GM18498 (cell line): ENCODE results near the gene DELE1.
A peak's percentile ranks its signal among the peaks of the same experiment; 100 is the strongest.

Experiments
- ATAC-seq: cut with Tn5 transposase; IDR thresholded peaks from one replicate; pipeline ENCODE4 v1.9.1; 2021; ENCODE audit warnings: mild to moderate bottlenecking, moderate library complexity; ENCODE audit not compliant: unreplicated experiment

The DELE1 gene, protein sequence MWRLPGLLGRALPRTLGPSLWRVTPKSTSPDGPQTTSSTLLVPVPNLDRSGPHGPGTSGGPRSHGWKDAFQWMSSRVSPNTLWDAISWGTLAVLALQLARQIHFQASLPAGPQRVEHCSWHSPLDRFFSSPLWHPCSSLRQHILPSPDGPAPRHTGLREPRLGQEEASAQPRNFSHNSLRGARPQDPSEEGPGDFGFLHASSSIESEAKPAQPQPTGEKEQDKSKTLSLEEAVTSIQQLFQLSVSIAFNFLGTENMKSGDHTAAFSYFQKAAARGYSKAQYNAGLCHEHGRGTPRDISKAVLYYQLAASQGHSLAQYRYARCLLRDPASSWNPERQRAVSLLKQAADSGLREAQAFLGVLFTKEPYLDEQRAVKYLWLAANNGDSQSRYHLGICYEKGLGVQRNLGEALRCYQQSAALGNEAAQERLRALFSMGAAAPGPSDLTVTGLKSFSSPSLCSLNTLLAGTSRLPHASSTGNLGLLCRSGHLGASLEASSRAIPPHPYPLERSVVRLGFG

DNA sequence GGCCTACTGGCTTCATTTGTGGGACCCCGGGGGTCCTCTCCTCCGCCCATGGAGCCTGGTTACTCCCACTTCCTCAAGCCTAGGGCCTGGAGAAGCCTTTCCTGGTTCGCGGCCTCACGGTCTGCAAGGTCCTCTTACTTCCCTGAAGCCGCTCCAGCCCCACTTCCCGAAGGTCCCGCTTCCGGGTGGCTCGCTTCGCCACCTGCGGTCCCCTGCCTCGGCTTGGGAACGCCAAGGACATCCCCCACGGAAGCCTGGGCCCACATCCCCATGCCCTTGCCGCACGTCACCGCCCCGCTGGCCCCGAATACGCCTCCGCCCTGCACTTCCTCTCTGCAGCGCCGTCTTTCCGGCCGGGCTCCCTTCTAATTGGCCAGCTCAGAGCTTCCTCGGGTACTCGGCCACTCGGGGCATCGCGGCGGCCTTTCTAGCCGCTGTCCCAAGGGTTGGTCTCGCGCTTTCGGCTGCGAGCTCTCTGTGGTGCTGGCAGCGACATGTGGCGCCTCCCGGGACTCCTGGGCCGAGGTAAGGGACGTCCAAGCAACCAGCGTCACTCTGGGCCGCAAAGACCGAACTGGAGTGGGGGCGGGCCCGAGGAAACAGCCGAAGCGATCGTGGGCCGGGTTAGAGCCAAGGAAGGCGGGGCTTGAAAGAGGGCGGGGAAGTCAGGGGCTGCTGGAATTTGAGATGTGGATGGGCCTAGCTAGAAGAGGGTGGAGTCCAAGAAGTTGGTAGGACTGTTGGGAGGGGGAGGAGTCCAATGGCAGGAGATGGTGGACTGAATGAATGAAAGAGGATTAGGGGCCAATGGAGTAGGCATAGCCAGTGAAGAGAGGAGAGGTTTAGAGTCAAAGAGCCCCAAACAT, at the start of gene DELE1:
DELE1 (plus strand) TSS at position 424 of the 866 bp plus-strand sequence; CDS start at position 495, 71 bp downstream.
- peak; percentile 98 for ATAC-seq

DNA sequence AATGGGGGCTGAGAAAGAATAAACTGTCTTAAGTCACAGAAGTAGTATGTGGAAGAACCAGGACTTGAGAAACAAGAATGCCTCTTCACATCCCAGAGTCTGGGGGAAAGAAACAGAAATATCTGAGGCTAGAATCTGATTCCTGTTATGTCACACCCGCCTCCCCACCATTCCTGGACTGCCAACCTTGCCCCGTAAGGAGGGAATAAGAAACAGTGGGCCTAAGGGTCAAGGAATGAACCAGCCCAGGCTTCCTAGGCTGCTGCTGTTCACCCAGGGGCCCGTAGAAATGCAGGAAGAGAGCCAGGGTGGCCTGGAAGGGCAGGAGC, 49.8 kb upstream of the DELE1 start:
- no peak for ATAC-seq

DNA sequence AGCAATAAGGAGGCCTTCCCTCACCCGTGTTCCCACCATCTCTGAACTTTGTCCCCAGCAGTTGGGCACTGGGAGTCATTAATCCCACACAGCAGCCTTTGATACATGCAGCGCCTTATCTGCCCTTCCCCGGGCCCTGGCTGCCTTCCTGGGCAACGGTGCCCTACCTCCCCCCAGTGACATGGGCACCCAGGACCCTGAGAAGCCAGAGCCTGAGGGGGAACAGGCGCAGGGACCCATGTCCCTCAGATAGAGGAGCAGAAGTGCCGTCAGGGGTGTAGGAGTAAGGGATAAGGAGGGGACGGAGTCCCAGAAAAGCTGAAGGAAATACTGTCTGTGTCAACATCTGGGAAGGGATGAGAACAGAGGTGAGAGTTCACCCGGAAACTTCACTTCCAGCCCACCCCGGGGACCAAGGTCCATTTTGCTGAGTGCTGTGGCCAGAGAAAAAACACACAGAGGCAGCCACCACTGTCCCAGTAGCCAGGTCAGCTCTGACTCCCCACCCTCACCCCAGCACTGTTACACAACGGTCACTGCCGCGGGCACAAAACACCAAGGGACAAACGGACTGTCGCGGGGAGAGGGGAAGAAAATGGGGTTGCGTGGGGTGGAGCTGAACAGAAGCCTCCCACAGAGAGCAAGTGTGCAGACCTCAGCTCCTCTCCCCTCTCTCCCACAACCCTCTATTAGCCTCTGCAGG, 49.3 kb upstream of the DELE1 start:
- ATAC-seq = no peak

DNA sequence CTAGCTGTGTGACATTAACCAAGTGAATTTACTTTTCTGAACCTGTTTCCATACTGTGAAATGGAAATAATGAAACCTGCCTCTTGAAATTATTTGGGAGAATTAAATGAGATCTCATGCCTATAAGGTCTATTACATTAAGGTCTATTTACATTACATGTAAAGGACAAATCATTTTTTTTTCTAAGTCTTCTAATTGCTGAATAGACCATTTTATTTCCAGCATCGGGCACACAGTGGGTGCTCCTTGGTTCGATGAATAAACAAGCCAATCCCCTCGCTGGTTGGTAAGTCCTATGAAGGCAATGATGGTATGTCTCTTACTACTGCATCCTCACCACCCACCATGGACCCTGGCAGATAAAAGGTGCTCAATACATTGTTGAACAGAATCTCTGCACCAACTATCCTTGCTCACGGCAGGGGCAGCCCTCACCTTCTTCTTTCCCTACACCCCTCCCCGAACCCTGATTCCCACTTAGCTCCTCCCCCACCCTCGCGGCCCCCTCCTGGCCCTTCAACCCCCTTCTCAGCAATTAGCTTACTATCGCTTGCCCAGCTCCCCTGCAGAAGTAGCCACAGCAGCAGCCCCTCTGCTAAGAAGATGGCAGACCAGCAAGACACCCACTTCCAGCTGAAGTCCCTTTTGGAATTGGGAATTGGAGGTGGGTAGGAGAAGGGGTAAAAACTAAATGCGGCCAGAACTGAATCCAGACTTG, 48.5 kb upstream of the DELE1 start:
- ATAC-seq = no peak

DNA sequence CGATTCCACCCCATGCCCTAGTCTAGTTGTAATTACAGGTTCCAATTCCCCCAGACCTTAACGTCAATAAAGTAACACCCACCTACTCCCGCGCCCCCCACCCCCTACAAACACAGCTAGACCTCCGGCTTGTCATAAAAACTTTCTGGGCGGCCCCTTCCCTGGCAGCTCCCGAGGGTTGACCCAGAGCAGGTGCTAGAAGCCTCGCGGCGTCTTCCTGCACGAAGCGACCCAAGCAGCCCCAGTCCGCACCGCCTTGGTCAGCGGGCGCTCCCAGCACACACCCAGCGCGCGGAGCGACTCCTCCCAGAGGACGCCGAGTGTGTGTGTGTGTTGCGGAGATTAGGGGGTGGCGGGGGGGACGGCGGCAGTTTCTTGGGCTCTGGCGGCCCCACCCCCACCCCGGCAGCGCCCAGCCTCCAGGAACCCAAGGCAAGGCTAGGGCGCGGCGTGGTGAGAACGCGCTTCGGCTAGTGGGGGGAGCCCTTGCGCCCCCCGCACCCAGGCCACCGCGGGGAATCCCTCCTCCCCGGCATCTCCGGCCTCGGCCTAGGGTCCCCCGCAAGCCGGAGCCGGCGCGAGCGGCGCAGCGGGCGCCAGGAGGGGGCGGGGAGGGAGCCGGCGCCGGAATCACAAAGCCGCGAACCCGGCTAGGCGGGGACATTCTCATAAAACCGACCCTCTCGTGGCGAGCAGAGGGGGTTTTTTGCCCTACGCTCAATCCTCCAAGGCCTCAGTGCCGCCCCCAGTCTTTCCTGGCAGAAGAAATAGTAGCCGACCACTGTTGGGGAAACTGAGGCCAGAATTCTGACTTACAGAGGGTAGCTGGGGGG, 47.7 kb upstream of the DELE1 start:
- no peak for ATAC-seq

DNA sequence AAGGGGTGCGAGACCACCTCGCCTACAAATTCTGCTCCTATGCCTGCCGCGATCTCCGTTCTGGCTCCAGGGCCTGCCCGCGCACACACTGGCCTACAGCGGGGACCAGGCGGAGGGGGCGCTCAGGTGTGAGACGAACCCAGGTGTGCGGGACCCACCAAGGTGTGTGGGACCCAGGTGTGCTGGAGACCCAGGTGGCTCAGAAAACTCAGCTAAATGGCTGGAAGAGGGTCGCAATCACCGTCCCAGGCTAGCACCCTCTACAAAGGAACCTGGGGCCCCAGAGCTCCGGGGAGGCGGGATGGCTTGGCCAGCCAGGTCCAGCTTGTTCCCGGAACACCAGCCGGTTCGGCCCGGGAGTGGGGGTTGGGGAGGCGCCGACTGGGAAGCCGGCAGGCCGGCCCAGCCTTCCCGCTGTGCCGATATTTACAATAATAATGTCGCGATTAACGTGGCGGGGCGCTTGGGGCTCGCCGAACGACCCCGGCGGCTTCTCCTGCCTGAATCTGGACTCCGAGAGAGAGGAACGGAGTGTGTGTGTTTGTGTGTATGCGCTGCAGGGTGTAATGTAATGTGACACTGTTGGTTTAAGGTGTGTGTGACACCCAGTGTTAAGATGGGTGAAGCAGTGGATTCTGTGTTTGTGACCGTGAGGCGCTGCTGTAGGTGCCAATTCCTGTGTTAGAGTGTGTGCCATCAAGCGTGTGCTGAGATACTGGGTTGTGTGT, 46.9 kb upstream of the DELE1 start:
- no peak for ATAC-seq

DNA sequence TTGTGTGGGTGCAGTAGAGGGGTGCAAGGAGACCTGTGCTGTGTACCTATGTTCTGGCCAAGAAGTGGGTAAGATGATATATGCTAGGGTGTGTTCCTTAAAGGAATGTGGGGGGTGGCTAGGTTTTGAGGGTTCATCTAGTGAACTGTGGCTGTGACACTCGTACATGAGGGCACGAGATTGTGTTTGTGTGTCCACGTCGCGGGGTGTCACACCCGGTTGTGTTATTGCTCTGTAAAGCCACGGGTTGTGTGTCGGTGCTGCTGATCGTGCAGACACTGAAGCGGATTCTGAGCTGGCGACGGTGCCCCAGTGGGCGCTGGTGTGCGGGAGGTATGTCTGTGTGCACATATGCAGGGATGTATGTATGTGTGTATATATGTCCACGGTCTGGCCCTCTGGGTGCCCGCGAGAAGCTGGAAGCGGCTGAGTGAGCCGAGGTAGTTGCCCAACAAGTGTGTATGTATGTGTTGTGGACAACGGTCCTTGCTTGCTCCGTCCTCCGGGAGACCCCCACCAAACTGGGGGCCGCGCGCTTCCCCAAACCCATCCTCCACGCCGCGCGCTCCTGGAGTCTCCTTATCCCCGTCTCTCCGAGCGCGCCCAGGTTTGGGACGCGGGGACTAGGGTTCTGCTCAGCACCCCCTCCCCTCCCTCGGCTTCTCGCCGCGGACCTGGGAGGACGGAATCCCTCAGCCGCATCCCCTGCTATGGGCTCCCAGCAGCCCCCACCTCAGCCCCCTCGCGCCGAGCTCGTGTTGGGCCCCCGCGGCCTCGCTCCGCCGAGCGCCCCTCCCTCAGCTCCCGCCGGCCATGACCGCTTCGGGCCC, 46.1 kb upstream of the DELE1 start:
- no peak for ATAC-seq

DNA sequence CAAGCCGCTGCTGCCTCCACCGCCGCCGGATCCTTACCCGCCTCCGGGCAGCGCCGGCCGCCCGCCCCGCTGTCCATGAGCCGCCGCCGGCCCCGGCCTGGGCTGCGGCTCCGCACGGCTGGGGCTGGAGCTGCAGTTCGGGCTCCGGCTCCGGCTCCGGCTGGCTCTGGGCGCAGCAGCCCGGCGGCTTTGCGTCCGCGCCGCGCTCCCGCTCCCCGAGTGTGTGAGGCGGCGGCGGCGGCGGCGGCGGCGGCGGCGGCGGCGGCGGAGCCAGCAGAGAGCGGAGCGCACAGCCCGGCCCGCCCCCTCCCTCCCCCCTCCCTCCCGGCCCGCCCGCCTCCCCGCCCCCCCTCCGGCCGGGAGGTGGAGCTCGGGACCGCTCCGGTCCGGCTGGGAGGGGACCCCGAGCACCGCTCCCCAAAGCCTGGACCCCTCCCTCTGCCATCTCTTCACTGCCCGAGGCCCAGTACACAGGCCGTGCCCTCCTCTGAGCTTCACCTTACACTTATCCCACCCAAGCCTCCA, 45.4 kb upstream of the DELE1 start, which contains the start of gene PCDH1:
PCDH1 (minus strand) TSS at position 225 of the 525 bp plus-strand sequence; CDS start at position 77, 148 bp downstream.
- ATAC-seq = no peak

DNA sequence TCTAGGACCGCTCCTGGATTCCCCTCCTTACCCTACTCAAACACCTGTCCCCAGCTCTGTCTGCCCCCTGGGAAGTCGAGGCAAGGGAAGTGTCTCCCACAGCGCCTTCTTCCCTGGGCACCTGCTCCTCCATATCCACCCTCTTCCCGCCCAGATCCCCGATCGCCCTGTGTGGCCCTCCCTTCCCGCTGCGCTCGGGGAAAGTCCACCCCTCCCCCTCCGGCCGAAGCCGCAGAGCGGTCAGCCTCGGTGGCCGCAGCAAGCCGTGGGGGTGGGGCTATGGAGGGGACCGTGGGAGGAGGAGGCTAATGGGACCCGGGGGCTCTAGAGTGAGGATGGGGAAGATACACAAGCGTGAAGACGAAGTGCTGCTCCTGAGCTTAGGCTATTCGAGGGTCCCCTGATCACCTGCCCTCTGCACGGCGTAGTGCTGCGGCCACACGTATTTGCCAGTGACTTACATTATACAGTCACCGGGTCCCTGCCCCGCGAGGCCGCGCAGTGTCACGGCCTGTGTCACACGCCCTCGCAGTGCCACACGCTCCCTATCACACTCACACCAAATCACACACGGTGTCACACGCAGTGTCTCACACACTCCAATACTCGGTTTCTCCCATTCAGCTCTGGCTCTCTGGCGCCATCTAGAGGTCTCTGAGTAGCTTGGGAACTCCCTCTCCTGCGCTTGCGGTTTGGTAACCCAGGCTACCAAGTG, 44.8 kb upstream of the DELE1 start:
- peak; percentile 86 for ATAC-seq

DNA sequence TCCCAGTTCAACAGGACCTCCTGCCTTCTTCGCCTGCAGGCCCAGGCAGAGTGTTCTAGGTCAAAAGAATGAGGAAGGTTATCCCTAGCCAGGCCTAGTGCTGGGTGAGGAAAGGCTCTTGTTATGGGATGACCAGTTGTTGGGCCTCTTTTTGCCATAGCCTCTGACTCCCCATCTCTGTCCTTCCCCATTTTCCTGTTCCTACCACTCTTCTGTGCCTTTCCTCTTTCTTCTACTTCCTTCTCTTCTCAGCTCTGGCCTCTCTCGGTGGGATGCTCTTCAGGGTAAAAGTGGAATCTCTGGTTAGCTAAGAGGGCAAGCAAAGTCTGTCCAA, 44.3 kb upstream of the DELE1 start:
- no peak for ATAC-seq

DNA sequence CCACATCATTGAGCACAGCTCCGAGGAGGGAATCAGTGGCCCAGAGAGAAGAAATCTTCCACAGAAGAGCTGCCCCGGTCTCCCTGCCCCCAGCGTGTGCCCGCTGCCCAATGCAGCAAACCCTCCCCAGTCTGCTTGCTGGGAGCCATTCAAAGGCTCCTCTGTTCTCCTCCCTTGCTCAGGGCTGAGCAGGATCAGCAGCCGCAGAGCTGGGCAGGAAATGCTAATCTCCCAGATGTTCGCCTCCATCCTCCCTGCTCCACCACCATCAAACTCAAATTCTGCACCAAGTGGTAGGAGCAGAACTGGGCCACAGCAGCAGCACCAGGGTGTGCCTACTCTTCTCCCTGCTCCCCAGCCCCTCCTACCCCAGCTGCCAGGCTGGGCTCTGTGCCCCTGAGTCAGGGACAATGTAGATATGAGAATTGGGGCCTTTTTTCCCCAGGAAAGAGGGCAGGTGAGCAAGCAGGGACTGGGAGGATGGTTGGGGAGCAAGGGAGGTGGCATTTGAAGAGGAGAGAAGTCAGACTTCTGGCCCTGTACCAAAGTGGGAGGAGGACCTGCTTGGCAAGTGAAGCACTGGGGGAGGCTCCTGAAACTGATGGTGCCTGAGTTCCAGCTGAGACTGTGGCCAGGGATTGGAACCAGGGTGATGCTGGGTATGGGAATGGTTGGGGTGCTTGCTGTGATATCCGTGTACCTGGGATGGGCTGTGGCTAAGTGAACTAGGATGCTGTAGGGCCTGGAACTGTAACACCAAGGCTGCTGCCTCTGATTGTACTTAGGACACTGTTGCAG, 43.5 kb upstream of the DELE1 start:
- no peak for ATAC-seq

DNA sequence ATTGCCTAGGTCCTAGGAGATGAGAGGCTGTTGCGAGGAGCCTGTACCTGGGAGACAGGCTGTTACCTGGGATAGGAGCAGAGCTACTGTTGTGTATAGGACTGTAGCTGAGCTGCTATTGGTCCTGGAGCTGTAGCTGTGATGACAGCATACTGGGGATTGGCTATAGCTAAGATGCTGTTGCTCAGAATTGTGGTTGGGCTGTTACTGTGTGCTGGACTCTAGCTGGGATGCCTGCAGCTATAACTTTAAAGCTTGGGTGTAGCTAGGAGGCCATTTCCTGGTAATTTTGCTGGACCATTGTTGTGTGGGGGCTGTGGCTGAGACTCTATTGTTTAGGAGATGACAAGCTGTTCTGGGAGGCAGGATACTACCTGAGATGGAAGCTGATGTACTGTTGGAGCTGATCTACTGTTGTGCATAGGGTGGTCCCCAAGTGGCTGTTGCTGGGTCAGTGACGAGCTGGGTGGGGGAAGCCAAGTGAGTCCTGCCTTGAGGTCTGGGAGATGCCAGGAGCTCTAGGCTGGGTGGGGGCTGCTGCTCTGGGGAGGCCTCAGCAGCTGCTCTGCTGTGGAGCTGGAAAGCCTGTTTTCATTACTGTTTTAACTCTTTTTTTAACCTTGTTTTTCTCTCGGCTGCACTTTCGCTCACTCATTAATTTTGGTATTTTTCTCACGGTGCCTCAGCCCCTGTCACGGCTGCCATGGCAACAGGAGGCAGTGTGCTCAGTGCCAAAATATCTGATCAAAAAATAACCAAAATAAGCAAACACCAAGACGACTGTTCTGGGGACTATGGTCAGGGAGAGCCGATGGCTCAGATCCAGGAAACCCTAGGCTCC, 42.5 kb upstream of the DELE1 start:
- no peak for ATAC-seq

DNA sequence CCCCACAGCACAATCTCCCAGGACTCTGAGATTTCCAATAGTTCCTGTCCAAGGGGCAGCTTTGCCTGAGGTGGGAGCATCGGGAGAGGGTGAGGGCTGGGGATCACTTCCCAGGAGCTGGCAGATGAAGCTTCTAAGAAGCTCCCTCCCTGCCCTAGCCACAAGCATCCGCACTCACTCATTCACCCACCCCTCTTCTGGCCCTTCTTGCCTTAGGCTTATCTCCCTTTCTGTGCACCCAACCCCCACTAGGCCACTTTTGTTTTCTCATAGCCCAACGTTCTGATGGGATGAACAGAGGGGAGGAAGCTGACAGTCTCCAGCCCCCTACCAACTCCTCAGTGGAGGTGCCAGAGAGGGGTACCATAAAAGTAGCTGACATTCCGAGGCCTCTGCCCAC, 41.8 kb upstream of the DELE1 start:
- no peak for ATAC-seq

DNA sequence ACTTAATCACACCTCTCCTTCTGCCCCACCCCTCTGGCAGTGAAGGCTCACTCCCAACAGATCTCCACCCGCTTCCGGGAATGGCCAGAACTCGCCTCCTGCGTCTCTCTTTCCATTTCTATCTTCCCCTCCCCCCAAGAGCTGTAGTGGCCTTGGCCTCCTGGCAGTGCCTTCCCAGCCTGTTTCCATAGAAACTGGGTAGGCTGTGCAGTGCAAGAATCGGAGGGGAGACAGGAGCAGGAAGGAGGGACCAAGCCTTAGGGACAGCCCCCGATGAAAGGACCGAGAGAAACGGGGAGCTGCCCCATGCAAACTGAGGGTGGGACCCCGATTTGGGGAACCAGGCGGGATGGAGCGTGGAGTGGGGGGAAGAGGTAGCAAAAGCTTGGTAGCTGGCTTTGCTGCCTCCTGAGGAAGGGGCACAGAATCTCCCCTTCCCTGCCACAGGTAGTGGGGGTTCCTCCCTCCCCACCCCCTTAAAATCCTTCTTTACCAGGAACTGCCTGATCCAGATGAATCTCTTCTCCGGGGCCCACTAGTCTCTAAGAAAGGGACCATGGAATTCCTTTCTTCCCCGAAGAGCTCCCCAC, 41.0 kb upstream of the DELE1 start:
- ATAC-seq = no peak

DNA sequence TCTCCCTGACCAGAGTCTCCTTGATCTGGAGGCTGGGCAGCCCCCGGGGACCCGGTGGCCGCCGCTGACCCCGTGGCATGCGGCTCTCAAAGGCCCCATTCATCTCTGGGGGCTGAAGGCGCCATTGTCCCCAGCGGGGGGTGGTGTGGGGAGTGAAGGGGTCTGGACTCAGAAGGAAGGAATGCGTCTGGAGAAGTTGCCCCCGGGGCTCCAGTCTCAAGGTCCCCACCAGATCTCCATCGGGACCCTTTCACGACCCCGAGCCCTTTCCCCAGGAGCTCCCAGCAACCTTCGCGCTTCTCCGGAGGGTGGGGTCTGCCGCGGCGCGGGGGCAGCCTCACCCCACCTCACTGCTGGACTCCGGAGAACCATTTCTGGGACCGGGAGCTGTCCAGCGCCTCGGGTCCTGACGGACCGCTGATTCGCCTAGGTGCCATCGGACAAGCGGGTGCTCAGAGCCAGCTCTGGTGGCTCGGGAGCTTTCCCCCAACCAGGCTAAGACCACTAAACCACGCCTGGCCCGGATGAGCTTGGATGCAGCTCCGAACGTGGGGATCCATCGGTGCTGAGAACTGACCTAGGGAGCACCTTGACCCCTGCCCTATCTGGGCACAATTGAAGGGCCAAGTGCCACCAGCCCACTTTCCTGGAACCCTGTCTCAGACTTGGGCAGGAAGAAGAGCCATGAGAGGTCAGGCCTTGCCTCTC, 40.3 kb upstream of the DELE1 start:
- no peak for ATAC-seq
